ENCODE measurements around the gene SLC37A1. TPM values are rescaled to one million over a fixed set of nuclear protein-coding genes. Genes with fewer than 3 reads are reported as not detected.

SLC37A1 gene
- total RNA-seq, 1 experiment from 2014 or later: 10.9 TPM

DNA sequence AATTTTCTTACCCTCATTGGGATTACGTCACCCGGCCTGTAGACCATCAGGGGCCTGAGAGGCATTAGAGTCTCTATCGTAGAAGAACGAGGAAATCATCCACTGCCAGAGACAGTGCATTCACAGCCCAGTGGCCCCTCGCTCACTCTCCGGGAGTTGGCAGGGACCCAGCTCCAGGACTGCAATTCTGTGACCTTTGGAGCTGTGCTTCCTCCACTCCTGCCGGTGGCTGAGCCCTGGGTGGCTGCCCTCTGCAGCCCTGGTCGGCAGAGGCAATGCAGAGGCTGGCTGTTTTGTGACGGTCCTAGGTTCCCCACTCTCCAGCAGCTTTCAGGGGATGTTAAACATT is 12.7 kb downstream of the SLC37A1 start:
- DNase-seq (ENCODE audit: low read depth): no peak

DNA sequence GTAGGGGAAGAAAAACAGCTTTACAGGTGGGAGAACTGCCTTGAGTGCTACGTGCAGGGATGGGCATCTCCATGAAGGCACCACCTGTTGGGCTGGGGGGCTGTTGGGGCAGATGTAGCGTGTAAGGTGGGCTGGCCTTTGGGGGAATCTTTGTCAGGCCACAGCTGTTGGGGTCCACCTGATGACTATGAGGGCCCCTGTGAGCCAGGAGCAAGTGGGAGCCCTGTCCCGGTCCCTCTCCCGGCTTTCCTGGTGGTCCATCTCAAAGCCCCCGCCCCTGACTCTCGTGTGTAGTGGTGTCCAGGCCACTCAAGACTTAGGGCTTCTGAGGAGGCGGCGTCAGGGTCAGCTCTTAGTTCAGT is 13.5 kb downstream of the SLC37A1 start:
- no peak for DNase-seq (ENCODE audit: low read depth)

GRCh38 chr21:42527489-42528158 is 14.0 kb downstream of the SLC37A1 start:
- no peak for DNase-seq (ENCODE audit: low read depth)

GRCh38 chr21:42530167-42530518 is 16.5 kb downstream of the SLC37A1 start:
- DNase-seq (ENCODE audit: low read depth): no peak

- DNase-seq (ENCODE audit: low read depth): no peak
Measured at GRCh38 chr21:42531771-42532170, 18.1 kb downstream of the SLC37A1 start.

GRCh38 chr21:42532466-42533181 is 19.0 kb downstream of the SLC37A1 start:
- DNase-seq (ENCODE audit: low read depth): peak; percentile 27

GRCh38 chr21:42533306-42533962 is 19.8 kb downstream of the SLC37A1 start:
- DNase-seq (ENCODE audit: low read depth): no peak

- no peak for DNase-seq (ENCODE audit: low read depth)
Measured at GRCh38 chr21:42533963-42534355, 20.3 kb downstream of the SLC37A1 start.

DNA sequence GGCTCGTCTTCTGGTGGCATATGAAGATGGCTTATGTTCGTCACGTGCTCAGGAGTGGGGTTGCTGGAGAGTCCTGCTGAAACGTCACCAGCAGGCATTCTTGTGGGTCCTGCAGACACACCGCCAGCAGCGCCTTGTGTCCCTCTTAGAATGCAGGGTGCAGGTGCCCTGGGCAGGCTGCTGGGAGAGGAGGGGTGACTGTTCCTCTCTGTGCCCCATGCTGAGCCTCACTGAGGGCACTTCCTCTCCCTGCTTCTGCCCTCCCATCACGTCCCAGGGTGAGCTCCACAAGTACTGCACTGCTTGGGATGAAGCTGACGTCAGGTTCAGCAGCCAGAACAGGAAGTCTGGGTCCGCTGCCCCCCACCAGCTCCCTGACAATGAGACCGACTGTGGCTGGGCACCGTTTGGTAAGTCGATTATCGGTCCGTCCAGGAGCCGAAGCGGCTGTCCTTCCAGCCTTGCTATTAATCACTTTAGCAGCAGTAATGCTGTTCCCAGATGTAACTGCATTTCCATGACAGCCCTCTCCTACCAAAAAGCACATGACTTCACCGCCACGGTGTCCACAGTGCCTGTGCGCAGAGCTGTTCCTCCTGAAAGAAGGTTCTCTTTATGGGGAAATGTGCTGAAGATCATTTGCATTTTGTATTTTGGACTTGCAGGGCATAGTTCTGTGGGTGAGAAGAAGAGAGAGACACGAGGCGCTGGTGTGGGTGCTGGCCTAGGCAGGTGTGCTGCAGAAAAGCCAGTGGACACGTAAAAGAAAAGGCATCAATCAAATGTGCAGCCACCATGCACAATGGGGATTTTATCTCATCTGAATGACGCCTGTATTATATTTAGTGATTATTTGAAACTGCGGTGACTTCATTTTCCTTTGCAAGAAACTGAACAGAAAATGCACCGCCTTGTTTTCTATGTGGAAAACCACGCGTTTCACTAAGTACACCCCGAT is 21.0 kb downstream of the SLC37A1 start:
- DNase-seq (ENCODE audit: low read depth): no peak

DNA sequence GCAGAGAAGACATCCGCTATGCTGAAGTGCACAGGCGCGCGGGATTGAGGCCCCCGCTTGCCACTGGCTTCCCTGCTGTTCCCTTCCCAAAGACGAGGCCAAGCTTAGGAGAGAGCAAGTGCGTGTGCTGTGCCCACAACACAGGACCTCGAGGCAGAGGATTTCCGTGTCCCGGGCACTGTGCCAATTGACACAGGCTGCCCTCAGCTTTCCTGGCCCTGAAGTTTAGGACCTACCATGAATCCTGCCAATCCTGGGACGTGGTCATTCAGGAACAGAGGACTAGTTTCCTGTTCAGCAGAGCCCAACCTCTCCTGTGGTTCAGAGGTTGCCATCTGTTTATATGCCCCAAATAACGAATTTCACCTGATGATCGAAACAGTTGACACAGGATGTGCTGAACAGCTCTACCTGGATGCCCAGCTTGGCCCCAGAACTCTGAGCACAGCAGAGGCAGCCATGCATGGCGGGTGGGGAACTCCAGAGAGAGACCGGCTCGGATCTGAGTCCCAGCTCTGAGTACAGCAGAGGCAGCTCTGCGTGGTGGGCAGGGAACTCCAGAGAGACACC is 22.0 kb downstream of the SLC37A1 start:
- DNase-seq (ENCODE audit: low read depth): no peak

DNA sequence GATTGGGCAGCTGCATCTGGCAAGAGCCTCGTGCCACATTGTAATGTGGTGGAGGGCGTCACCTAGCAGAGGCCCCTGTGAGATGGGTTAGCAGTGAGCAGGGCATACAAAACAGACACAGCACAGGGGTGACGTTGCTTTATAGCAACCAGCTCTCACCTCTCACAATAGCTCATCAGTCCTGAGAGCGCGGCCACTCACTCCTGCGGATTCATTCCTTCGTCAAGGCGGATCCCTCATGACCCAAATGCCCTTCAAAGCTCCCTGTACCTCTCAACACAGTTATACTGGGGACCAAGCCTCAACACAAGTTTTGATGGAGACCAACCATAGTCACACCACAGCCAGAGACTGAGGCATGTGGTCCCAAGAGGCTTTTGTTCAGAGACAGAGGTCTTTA is 22.9 kb downstream of the SLC37A1 start:
- no peak for DNase-seq (ENCODE audit: low read depth)

- peak; percentile 37 for DNase-seq (ENCODE audit: low read depth)
Measured at GRCh38 chr21:42537106-42537742, 23.6 kb downstream of the SLC37A1 start.

- DNase-seq (ENCODE audit: low read depth): no peak
Measured at GRCh38 chr21:42538479-42539275, 25.0 kb downstream of the SLC37A1 start.

GRCh38 chr21:42539342-42539741 is 25.7 kb downstream of the SLC37A1 start:
- no peak for DNase-seq (ENCODE audit: low read depth)

GRCh38 chr21:42539931-42540343 is 26.3 kb downstream of the SLC37A1 start:
- DNase-seq (ENCODE audit: low read depth): peak; percentile 27

DNA sequence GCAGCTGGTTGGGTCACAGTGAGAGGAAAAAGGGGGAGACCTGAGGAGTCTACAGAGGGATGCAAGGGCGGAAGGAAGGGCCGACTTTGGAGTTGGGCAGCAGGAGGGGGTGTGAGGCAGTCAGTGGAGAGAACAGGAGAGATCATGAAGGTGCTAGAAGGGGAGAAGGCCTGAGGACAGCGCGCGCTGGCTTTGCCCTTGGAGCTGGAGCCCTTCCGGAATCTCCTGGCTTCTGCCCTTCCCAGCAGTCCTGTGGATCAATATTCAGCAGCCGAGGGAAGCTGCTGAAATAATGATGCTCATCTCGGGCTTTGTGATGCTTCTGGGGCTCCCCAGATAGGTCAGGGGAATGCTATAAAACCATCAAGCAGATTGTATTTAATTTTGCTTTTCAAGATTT is 26.7 kb downstream of the SLC37A1 start:
- no peak for DNase-seq (ENCODE audit: low read depth)

DNA sequence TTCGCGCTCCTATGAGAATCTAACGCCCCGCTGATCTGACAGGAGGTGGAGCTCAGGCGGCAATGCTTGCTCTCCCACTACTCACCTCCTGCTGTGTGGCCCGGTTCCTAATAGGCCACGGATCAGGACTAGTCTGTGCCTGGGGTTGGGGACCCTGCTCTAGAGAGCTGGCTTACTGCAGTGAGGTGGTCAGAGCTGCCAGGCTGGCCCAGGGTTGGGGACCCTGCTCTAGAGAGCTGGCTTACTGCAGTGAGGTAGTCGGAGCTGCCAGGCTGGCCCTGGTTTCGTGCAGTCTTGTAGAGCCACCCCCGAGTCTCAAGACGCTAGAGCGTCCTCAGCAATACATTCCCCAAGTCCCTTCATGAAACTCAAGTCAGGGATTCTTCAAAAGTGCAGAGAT is 27.5 kb downstream of the SLC37A1 start:
- no peak for DNase-seq (ENCODE audit: low read depth)

DNA sequence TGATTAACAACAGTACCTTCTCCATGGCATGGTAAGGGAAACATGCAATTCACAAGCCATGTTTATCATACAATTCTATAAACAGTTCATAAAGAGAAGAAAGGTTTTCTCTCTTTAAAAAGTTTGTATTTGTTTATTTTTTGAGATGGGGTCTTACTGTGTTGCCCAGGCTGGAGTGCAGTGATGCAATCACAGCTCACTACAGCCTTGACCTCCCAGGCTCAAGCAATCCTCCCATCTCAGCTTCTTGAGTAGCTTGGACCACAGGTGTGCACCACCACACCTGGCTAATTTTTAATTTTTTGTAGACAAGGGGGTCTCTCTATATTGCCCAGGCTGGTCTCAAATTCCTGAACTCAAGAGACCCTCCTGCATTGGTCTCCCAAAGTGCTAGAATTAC is 28.0 kb downstream of the SLC37A1 start:
- DNase-seq (ENCODE audit: low read depth): no peak

GRCh38 chr21:42542196-42542595 is 28.5 kb downstream of the SLC37A1 start:
- no peak for DNase-seq (ENCODE audit: low read depth)

GRCh38 chr21:42542596-42542995 is 28.9 kb downstream of the SLC37A1 start:
- DNase-seq (ENCODE audit: low read depth): no peak
